ENCODE results near the gene CT47A1. TPM values are rescaled to one million over a fixed set of nuclear protein-coding genes. Genes with fewer than 3 reads are reported as not detected.

The CT47A1 gene
- total RNA-seq, 3 donors from 2014 or later, result not detected

Other genes starting within 250 kb of the CT47A1 start
- not detected for gene CT47B1, start 109.9 kb downstream of the CT47A1 start, total RNA-seq
- gene CT47A11, start 48.6 kb downstream of the CT47A1 start, total RNA-seq, result not detected
- not detected for gene CT47A10, start 43.7 kb downstream of the CT47A1 start, total RNA-seq
- gene CT47A9, start 38.9 kb downstream of the CT47A1 start, total RNA-seq, result not detected
- not detected for gene CT47A8, start 34.0 kb downstream of the CT47A1 start, total RNA-seq
- gene CT47A7, start 29.2 kb downstream of the CT47A1 start, total RNA-seq, result not detected
- not detected for gene CT47A6, start 24.3 kb downstream of the CT47A1 start, total RNA-seq
- gene CT47A5, start 19.4 kb downstream of the CT47A1 start, total RNA-seq, result not detected
- gene CT47A4, start 14.6 kb downstream of the CT47A1 start, total RNA-seq, result not detected
- gene CT47A3, start 9.7 kb downstream of the CT47A1 start, total RNA-seq, result not detected
- not detected for gene CT47A2, start 4.8 kb downstream of the CT47A1 start, total RNA-seq
- under 1 TPM; 0.14 to 0.70 (median 0.24) TPM for gene GLUD2, start 61.9 kb upstream of the CT47A1 start, total RNA-seq

Measured in mucosa of descending colon (tissue), 3 donors.